ENCODE results near the gene SPIN3.
"Not testable (repeated sequence)": the region's sequence is repeated elsewhere in the genome, so short reads cannot be mapped to it uniquely, and the experiment has no call there.

The SPIN3 gene
- total RNA-seq, result 8.3 to 28.1 (median 21.3) reads per million in 4 donors

DNA sequence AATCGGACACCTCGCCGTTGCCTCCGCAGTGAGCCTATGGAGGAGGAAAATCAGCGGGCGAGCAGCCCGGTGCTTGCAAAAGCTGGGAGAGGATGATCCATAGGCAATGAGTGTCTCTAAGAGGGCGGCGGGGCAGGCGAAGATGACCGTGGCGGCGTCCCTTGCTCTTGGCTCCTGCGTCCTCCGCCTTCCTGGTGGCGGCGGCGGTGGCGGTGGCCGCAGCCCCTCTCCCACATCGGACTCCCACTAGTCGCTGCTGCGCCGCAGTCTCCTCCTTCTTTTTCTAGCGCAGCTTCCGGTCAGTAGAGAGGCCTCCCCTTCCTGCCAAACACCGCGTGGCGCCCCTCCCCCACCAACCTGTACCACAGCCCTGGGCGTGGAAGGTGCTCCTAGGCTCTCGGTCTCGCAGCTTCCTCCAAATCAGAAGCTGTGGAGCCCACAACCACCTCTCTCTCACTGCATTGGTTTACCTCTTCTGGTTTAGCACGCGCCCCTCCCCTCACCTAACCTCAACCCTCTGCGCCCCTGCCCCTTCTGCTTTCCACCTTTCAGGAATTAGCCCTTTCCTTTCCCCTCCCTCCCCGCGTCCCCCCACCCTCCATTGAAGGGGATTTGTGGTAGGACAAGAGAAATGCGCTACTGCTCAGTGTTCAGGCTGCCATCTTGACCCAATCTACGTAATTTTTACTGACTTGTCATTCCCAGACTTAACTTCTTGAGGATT, at the start of gene SPIN3:
SPIN3 (minus strand) TSS at position 271 of the 724 bp plus-strand sequence. CDS start 594 bp downstream, outside the sequence.
- peak; percentile 17 to 68 (median 27) for DNase-seq

GRCh38 chrX:57044245-57044644, 48.9 kb upstream of the SPIN3 start:
- DNase-seq, result no peak

GRCh38 chrX:57037265-57037664, 41.9 kb upstream of the SPIN3 start:
- DNase-seq, result not testable (repeated sequence)

DNA sequence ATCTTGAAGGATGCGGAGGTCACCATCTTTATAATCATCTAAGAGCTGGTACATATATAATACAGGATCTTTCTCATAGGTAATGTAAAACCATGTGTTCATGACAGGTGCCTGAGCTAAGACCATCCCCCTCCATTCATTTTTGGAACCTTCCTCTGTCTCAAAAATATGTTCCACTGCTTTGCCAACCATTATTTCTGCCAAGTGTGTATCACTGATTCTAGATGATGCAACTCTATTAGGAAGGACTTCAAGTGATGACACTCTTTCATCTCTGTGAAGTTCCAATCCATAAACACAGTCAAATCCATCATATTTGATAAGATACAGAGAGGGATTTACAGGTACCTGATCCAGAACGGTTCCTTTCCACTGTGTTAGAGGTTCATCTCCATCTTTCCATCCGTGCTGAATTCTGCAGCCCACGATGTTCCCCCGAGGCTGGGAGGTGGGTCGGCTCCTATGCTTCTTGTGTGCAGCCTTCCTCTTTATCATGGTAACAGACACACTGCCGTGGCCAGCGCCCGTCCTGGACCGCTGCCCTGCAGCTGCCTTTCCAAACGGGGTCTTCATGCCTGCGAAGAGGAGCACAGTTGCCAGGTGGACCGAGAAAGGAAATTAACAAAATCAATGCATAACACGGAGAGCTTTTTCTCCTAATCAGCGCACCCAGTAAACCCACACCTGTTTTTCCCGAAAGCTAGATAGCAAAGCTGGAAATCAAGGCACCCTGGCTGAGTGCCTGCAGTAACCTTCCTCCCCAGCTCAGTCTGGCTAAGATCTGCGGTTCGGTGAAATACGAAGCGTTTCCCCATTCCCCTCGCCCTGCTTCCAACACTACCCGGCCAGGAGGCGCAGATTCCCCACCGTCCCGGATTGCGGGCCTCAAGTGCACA, 718 bp downstream of the SPIN3 start:
- DNase-seq, result no peak

DNA sequence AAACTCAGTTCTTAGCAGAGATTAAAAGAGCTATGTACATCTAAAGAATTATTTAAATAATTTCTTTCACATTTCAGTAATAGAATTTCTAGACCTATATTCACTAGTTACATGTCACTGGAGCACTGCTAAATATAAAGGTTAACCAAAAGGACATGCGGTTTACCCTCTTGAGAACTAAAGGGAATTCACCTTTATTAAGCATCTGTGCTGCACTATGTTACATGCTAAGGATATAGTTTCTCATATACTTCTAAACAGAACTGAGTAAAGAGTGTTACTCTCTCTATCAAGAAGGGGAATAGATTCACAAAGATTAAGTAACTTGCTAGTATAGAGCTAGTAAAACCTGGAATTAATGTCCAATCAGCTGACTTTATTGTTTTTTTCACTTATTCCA, 7.6 kb downstream of the SPIN3 start:
- no peak for DNase-seq

DNA sequence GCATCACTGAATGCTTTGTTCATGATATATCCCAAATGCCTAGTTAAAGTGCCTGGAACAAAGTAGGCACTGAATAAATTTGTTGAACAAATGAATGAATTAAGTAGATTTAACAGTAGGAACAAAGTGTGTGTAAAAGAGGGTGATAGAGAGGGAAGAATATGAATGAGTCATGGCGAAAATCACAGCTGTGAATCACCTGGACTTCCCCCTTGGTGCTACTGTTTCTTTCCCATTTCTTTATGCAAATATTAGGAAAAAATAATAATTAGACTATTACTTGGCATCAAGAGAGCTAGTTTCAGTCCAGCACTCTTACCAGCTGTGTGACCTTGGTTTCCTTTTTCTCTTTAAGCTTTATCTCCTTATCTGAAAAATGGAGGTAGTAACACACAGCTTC, 9.2 kb downstream of the SPIN3 start:
- DNase-seq, result no peak

- peak in 2 of 5 donors; percentile 26 to 64 for DNase-seq
Measured at GRCh38 chrX:56978172-56978571, 17.2 kb downstream of the SPIN3 start.

- no peak for DNase-seq
Measured at GRCh38 chrX:56975611-56976010, 19.7 kb downstream of the SPIN3 start.

DNA sequence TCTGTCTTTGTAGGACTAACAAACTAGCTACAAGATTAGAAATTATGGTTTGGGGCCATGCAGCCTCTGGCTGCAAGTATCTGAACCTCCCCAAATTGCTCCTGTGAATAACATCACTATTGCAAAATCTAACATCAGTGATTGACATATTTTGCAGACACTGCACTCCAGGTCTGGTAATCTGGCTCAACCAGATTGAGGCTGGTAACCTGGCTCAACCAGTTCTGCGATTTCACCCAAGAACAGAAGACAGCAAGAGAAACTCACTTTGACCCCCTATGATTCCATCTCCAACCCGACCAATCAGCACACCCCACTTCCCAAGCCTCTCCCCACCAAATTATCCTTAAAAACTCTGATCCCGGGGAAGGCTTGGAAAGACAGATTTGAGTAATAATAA, 20.9 kb downstream of the SPIN3 start:
- DNase-seq, result no peak

- DNase-seq, result no peak
Measured at GRCh38 chrX:56969559-56969958, 25.8 kb downstream of the SPIN3 start.

- DNase-seq, result no peak
Measured at GRCh38 chrX:56968980-56969379, 26.4 kb downstream of the SPIN3 start.

DNA sequence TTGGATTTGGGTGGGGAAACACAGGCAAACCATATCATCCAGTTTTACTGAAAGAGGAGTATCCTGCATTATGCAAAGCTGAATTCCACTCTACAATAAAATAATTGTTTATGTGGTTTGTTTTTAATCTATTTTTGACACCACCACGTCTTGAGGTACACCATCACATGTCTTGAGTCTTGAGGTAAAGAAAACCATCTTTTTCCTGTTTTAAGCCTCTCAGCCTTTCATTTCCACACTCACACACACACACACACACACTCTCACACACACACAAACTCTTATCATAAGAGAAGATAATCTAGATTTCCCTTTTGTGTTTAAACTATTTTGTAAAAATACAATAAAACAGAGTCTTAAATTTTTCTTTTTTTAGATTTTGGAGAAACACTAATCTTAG, 32.0 kb downstream of the SPIN3 start:
- DNase-seq, result no peak

DNA sequence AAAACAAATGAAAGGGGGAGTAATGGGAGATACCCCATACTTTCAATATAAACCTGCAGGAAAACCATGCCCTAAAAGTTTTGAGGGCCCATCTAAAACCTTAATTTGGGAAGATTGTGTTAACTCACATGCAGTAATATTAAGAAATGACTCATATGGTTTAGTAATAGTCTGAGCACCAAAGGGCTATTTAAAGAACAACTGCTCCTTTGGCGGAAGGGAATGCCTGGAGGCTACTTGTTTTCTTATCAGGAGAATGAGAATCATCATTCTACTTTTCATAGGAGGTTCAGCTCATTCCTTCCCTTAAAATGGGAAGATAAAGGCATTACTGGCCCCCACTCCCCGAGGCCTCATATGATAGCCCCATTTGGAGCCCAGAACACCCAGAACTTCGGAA, 47.6 kb downstream of the SPIN3 start:
- no peak for DNase-seq

- DNase-seq, result not testable (repeated sequence)
Measured at GRCh38 chrX:56946201-56946600, 49.1 kb downstream of the SPIN3 start.

GRCh38 chrX:56945226-56945625, 50.1 kb downstream of the SPIN3 start:
- not testable (repeated sequence) for DNase-seq

GRCh38 chrX:56943264-56943663, 52.1 kb downstream of the SPIN3 start:
- DNase-seq, result no peak

Measured in T-helper 1 cell (primary cell).